ENCODE results near the gene LYAR.

The LYAR gene

DNA sequence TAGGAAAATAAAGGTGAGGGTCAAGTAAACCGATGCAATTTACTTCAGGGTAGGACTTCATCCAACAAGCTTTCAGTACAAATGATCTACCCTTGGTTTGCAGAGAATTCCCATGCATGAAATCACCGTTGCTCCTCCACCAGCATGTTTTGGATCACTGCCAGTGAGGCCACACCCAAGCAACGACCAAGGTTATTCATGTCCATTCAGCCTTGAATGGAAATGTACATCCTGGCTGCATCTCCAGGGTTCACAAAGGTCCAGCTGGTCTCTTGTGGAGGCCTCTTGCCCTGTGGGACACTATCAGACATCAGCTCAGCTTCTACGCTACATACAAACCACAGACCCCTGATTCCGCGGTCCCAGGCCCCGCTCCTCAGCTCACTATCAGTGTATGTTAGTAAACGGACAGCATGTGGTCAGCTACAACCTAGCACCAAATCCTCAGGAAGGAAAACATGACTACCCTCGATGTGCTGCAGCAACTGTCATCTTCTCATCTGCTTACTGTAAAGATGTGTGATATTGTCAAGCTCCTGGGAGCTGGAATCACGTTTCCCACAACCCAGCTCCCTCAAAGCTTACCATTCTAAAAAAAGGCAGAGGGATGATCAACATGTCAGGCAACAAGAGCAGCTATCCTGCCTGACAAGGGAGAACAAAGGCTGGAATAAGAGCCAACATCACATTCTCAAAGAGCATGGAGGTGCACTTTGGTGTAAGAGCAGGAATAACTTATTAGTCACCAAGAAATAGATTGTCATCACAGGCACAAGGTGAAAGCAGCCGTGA, 4.9 kb downstream of the LYAR start:
- Histone ChIP-seq H3K36me3 (ENCODE audit: insufficient read depth, low read length) (peaks cover 67% of the 10 kb centered on the region), H3K27ac (ENCODE audit: low read depth, low read length) (no peak overlapping the region), H3K9ac (ENCODE audit: low read depth, low read length) (no peak overlapping the region; the same call in 1 of the 2 replicates), H3K27me3 (ENCODE audit: insufficient read depth, low read length) (no peaks in the 10 kb centered on the region), H3K4me1 (ENCODE audit: insufficient read depth, low read length) (peaks cover 6% of the 10 kb centered on the region), H3K9me3 (ENCODE audit: insufficient read depth, low read depth, low read length) (no peaks in the 10 kb centered on the region), H3K4me3 (ENCODE audit: low read length) (no peak overlapping the region)
- WGBS, result 95% methylated on average over 11 of the region's 11 CpGs

DNA sequence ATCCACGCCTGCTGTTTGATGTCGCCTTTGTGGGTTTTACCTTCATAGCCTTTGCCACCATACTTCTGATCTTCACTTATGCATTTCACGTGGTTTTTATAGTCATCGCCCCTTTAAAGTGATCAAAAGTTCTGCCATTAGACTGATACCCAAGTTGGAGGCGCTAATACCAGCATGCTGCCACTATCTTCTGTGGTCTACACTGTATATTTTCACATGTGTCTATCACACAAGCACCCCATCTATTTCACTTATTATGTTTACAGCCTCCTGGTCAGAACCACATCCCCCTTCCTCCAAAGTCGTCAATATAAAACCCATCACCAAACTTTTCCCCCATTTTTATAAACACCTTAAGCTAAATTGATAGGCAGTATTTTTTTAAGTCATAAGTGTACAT, 8.2 kb downstream of the LYAR start:
- Histone ChIP-seq H3K9me3 (ENCODE audit: insufficient read depth, low read depth, low read length) (no peaks in the 10 kb centered on the region), H3K9ac (ENCODE audit: low read depth, low read length) (no peak overlapping the region), H3K4me1 (ENCODE audit: insufficient read depth, low read length) (no peaks in the 10 kb centered on the region), H3K27me3 (ENCODE audit: insufficient read depth, low read length) (no peaks in the 10 kb centered on the region), H3K27ac (ENCODE audit: low read depth, low read length) (no peak overlapping the region), H3K36me3 (ENCODE audit: insufficient read depth, low read length) (peaks cover 93% of the 10 kb centered on the region), H3K4me3 (ENCODE audit: low read length) (no peak overlapping the region)
- 97% methylated on average over 6 of the region's 6 CpGs for WGBS

DNA sequence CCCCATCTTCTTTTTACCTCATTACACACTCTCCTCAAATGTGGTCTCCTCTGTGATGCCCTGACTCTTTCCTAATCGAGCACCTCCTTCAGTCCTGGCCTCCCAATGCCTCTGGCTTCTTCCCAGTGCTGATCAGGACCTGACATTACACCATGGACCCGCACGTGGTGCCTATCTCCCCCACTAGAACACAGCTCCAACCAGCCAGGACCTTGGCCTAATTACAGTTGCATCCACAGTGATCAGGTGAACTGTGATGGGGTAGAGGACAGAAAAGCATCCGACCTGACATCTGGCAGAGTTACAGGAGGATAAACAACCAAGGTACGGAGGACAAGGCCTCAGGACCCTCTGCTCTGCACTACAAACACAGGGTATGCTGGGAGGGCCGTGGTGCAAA, 12.4 kb downstream of the LYAR start:
- 78% methylated on average over 6 of the region's 6 CpGs for WGBS
- Histone ChIP-seq H3K9ac (ENCODE audit: low read depth, low read length) (no peak overlapping the region), H3K36me3 (ENCODE audit: insufficient read depth, low read length) (peaks cover 92% of the 10 kb centered on the region)

DNA sequence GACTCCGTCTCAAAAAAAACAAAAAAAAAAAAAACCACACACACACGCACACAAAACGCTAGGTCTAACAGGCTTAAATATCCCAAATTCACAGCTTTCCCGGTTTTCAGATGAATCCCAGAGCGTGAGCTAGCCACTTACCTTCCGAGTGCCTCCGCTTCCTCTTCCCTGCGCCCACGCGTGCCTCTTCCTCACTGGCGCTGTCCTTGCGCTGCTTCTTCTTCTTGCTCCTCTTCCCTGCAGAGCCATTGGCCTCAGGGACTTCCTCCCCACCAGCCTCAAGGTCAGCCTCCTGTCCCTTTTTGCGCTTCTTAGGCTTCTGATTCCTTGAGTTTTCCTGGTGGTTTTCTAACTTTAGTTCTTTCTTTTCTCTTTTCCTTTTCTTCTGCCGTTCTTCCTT, 15.7 kb downstream of the LYAR start:
- H3K4me3 ChIP-seq (ENCODE audit: low read length), result no peak overlapping the region
- H3K27me3 ChIP-seq (ENCODE audit: insufficient read depth, low read length), result no peaks in the 10 kb centered on the region
- WGBS, result 96% methylated on average over 14 of the region's 14 CpGs
- no peak overlapping the region for H3K9ac ChIP-seq (ENCODE audit: low read depth, low read length)
- H3K27ac ChIP-seq (ENCODE audit: low read depth, low read length), result no peak overlapping the region
- H3K9me3 ChIP-seq (ENCODE audit: insufficient read depth, low read depth, low read length), result no peaks in the 10 kb centered on the region
- H3K4me1 ChIP-seq (ENCODE audit: insufficient read depth, low read length), result no peaks in the 10 kb centered on the region
- peaks cover 92% of the 10 kb centered on the region for H3K36me3 ChIP-seq (ENCODE audit: insufficient read depth, low read length)

More for the DNA sequence above, 12.4 kb downstream of the LYAR start:
- Histone ChIP-seq H3K9me3 (ENCODE audit: insufficient read depth, low read depth, low read length) (no peaks in the 10 kb centered on the region), H3K4me3 (ENCODE audit: low read length) (no peak overlapping the region), H3K27ac (ENCODE audit: low read depth, low read length) (no peak overlapping the region), H3K4me1 (ENCODE audit: insufficient read depth, low read length) (no peaks in the 10 kb centered on the region), H3K27me3 (ENCODE audit: insufficient read depth, low read length) (no peaks in the 10 kb centered on the region)

DNA sequence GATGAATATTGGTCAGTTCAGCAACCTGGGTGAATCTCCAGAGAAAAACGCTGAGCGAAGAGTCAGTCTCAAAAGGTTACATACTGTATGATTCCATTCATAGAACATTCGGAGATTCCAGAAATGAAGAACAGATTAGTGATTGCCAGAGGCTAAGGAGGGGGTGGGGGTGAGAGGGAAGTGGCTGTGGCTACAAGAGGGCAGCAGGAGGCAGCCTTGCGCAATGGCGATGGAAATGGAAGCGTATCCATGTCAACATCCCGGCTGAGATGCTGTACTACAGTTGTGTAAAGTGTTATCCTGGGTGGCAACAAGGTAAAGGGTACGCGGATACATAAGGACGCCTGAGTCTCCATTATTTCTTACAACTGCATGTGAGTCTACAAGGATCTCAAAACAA, 18.0 kb downstream of the LYAR start:
- no peaks in the 10 kb centered on the region for H3K9me3 ChIP-seq (ENCODE audit: insufficient read depth, low read depth, low read length)
- peaks cover 91% of the 10 kb centered on the region for H3K36me3 ChIP-seq (ENCODE audit: insufficient read depth, low read length)
- WGBS, result 96% methylated on average over 10 of the region's 10 CpGs
- no peaks in the 10 kb centered on the region for H3K27me3 ChIP-seq (ENCODE audit: insufficient read depth, low read length)
- H3K4me3 ChIP-seq (ENCODE audit: low read length), result no peak overlapping the region
- no peak overlapping the region for H3K9ac ChIP-seq (ENCODE audit: low read depth, low read length)
- no peaks in the 10 kb centered on the region for H3K4me1 ChIP-seq (ENCODE audit: insufficient read depth, low read length)
- H3K27ac ChIP-seq (ENCODE audit: low read depth, low read length), result no peak overlapping the region

DNA sequence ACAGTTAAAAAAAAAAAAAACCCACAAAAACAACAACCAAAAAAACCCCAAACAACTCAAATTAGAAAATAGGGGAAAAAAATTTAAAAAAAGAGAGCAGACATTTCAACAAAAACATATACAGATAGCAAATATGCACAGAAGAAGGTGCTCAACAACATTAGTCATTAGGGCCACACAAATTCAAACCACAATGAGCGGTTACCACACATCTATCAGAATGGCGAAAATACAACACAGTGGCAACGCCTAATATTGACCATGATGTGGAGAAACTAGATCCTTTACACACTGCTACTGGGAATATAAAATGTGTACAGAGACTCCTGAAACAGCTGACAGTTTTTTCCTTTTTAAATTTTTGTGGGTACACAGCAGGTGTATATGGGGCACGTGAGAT, 19.4 kb downstream of the LYAR start:
- H3K27ac ChIP-seq (ENCODE audit: low read depth, low read length), result no peak overlapping the region
- no peak overlapping the region for H3K4me3 ChIP-seq (ENCODE audit: low read length)
- H3K9ac ChIP-seq (ENCODE audit: low read depth, low read length), result no peak overlapping the region
- WGBS, result 90% methylated on average over 3 of the region's 4 CpGs
- no peaks in the 10 kb centered on the region for H3K9me3 ChIP-seq (ENCODE audit: insufficient read depth, low read depth, low read length)
- no peaks in the 10 kb centered on the region for H3K4me1 ChIP-seq (ENCODE audit: insufficient read depth, low read length)
- H3K27me3 ChIP-seq (ENCODE audit: insufficient read depth, low read length), result no peaks in the 10 kb centered on the region
- peaks cover 82% of the 10 kb centered on the region for H3K36me3 ChIP-seq (ENCODE audit: insufficient read depth, low read length)

DNA sequence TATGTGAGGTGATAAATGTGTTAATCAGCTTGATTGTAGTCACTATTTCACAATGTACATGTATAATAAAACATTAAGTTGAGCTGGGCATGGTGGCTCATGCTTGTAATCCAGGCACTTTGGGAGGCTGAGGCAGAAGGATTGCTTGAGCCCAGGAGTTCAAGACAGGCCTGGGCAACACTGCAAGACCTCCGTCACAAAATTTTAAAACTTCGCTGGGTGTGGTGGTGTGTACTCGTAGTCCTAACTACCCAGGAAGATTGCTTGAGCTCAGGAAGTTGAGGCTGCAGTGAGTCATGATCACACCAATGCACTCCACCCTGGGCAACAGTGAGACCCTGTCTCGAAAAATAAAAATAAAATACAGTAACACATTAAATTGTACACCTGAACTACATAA, 20.1 kb downstream of the LYAR start:
- Histone ChIP-seq H3K9me3 (ENCODE audit: insufficient read depth, low read depth, low read length) (no peaks in the 10 kb centered on the region), H3K27me3 (ENCODE audit: insufficient read depth, low read length) (no peaks in the 10 kb centered on the region), H3K27ac (ENCODE audit: low read depth, low read length) (no peak overlapping the region), H3K9ac (ENCODE audit: low read depth, low read length) (no peak overlapping the region), H3K4me3 (ENCODE audit: low read length) (no peak overlapping the region), H3K4me1 (ENCODE audit: insufficient read depth, low read length) (no peaks in the 10 kb centered on the region), H3K36me3 (ENCODE audit: insufficient read depth, low read length) (peaks cover 76% of the 10 kb centered on the region)
- 95% methylated on average over 3 of the region's 4 CpGs for WGBS

DNA sequence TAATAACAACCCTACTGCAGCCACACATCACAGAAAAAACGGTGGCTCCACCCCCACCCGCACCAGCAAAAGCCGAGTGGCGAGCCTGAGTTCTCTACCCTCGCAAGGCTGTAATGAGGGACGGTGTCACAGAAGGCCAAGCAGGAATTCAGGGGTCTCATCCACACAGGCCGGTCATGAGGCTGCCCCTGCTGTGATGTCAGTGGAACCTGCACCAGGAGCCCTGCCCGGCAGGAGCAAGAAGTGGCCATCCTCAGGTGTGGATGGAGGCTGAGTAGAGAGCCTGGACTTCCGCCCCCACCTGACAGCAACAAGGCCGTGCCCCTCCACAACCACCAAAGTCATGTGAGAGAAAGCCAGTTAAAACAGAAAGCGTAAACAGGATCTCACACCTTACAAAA, 20.6 kb downstream of the LYAR start:
- Histone ChIP-seq H3K9ac (ENCODE audit: low read depth, low read length) (no peak overlapping the region), H3K27ac (ENCODE audit: low read depth, low read length) (no peak overlapping the region), H3K4me3 (ENCODE audit: low read length) (no peak overlapping the region), H3K36me3 (ENCODE audit: insufficient read depth, low read length) (peaks cover 70% of the 10 kb centered on the region), H3K27me3 (ENCODE audit: insufficient read depth, low read length) (no peaks in the 10 kb centered on the region), H3K4me1 (ENCODE audit: insufficient read depth, low read length) (no peaks in the 10 kb centered on the region), H3K9me3 (ENCODE audit: insufficient read depth, low read depth, low read length) (no peaks in the 10 kb centered on the region)
- 96% methylated on average over 10 of the region's 11 CpGs for WGBS

DNA sequence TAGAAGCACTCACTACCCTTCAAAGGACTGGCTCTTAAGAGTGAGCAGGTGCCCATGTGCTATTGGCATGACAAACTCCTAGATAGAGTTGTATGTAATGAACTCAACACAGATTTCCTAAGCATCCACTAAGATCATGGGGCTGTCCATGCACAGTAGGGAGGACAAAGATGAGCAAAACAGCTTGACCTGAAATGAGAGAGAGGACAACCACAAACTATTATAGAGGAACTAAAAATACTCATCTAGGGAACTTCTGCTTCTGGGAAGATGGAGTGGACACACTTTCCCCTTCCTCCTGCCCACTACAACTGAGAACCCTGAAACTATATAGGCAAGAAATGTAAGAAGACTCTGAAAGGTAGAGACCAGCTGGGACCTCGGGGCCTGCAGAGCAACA, 21.2 kb downstream of the LYAR start:
- H3K4me1 ChIP-seq (ENCODE audit: insufficient read depth, low read length), result no peaks in the 10 kb centered on the region
- WGBS, result 100% methylated on average over 1 of the region's 1 CpG
- H3K27ac ChIP-seq (ENCODE audit: low read depth, low read length), result no peak overlapping the region
- peaks cover 65% of the 10 kb centered on the region for H3K36me3 ChIP-seq (ENCODE audit: insufficient read depth, low read length)
- no peaks in the 10 kb centered on the region for H3K9me3 ChIP-seq (ENCODE audit: insufficient read depth, low read depth, low read length)
- H3K4me3 ChIP-seq (ENCODE audit: low read length), result no peak overlapping the region
- no peak overlapping the region for H3K9ac ChIP-seq (ENCODE audit: low read depth, low read length)
- no peaks in the 10 kb centered on the region for H3K27me3 ChIP-seq (ENCODE audit: insufficient read depth, low read length)

DNA sequence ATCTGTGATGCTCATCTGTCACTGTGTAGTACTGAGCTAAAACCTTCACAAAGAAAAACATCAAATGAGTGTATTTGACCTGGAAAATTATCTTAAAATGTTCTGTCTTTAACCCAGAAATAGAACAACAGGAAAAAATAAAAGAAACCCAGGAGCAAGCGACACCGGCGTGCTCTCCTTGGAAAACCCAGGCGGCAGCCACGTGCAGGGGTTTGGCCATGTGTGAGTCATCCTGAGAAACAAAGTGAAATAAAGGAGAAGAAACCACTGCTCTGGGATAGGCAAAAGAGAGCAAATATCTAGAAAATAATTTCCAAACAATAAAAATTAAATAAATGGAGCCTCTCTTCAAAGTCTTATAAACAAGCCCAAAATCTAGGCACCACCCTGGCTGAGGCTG, 22.0 kb downstream of the LYAR start:
- peaks cover 57% of the 10 kb centered on the region for H3K36me3 ChIP-seq (ENCODE audit: insufficient read depth, low read length)
- no peaks in the 10 kb centered on the region for H3K4me1 ChIP-seq (ENCODE audit: insufficient read depth, low read length)
- no peak overlapping the region for H3K27ac ChIP-seq (ENCODE audit: low read depth, low read length)
- no peak overlapping the region for H3K9ac ChIP-seq (ENCODE audit: low read depth, low read length)
- no peak overlapping the region for H3K4me3 ChIP-seq (ENCODE audit: low read length)
- no peaks in the 10 kb centered on the region for H3K27me3 ChIP-seq (ENCODE audit: insufficient read depth, low read length)
- H3K9me3 ChIP-seq (ENCODE audit: insufficient read depth, low read depth, low read length), result no peaks in the 10 kb centered on the region
- 92% methylated on average over 5 of the region's 5 CpGs for WGBS

DNA sequence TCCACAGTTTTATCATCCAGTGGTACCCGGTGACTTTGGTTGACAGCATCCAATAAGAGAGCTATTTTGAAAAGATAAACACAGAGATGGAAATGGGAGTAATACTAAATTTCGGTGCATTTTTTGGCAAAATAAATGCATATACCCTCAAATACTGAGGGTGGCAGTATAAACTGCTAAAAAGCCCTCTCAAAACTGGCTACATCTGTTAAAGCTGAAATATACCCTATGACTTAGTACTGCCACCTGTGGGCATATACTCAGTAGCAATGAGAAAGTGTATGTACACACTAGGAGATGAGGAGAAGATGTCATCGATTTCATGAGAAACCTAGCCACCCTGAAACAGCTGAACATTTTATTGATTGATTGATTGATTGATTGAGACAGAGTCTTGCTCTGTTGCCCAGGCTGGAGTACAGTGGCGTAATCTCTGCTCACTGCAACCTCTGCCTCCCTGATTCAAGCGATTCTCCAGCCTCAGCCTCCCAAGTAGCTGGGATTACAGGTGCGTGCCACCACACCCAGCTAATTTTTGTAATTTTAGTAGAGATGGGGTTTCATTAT, 29.7 kb downstream of the LYAR start:
- Histone ChIP-seq H3K4me3 (ENCODE audit: low read length) (no peak overlapping the region), H3K36me3 (ENCODE audit: insufficient read depth, low read length) (no peaks in the 10 kb centered on the region), H3K27ac (ENCODE audit: low read depth, low read length) (no peak overlapping the region), H3K9ac (ENCODE audit: low read depth, low read length) (no peak overlapping the region), H3K4me1 (ENCODE audit: insufficient read depth, low read length) (0 out of 2 replicates have a peak, but pooled peaks cover 6% of the 10 kb centered on the region), H3K27me3 (ENCODE audit: insufficient read depth, low read length) (no peaks in the 10 kb centered on the region), H3K9me3 (ENCODE audit: insufficient read depth, low read depth, low read length) (no peaks in the 10 kb centered on the region)
- 64% methylated on average over 3 of the region's 6 CpGs for WGBS
